H1 (cell line): ENCODE measurements around the gene UBE3A. TPM values are rescaled to one million over a fixed set of nuclear protein-coding genes. Genes with fewer than 3 reads are reported as not detected.

Experiments
- CTCF ChIA-PET: fragments of 300-600 bp; sonication (Branson Sonifier 250); formaldehyde crosslinking; loops from one replicate; lab custom pipeline; 2021; ENCODE audit not compliant: partially characterized antibody; lab: Charles Lee
- POLR2A ChIA-PET: fragments of 300-600 bp; sonication (Branson Sonifier 250); formaldehyde crosslinking; loops from one replicate; lab custom pipeline; 2021; ENCODE audit warnings: inconsistent platforms; ENCODE audit not compliant: partially characterized antibody; lab: Charles Lee
- DNase-seq, 2 experiments: peaks; one replicate each; pipeline versions ENCODE4 v3.0.0 to v3.0.0-alpha.2; 2010 to 2022; ENCODE audit warnings: low spot score in 2 of 2, low read depth in 1 of 2, mixed read lengths in 1 of 2
- FAIRE-seq: peaks from 2 replicates; lab custom pipeline; 2011; peaks lifted over from hg19 to GRCh38; lab: Jason Lieb, UNC
- H2AFZ ChIP-seq: 2 replicates; pipeline ENCODE4 v1.8.1; 2012; ENCODE audit warnings: low read length, inconsistent platforms
- H2AK5ac ChIP-seq: 2 replicates; pipeline ENCODE4 v1.6.1; 2013; ENCODE audit warnings: low read depth, low read length
- H2BK120ac ChIP-seq: replicated peaks from 2 replicates; pipeline ENCODE3; 2013; ENCODE audit warnings: low read depth, low read length, inconsistent platforms
- H2BK12ac ChIP-seq: 2 replicates; pipeline ENCODE4 v1.6.1; 2013; ENCODE audit warnings: low read depth, low read length
- H2BK15ac ChIP-seq: 2 replicates; pipeline ENCODE4 v1.6.1; 2013; ENCODE audit warnings: low read length
- H2BK20ac ChIP-seq: 2 replicates; pipeline ENCODE4 v1.6.1; 2013; ENCODE audit warnings: low read length
- H2BK5ac ChIP-seq: 2 replicates; pipeline ENCODE4 v1.6.1; 2013; ENCODE audit warnings: low read depth, low read length
- H3K14ac ChIP-seq: 2 replicates; pipeline ENCODE4 v1.6.1; 2013; ENCODE audit warnings: inconsistent platforms; ENCODE audit not compliant: insufficient read length
- H3K18ac ChIP-seq: 2 replicates; pipeline ENCODE4 v1.6.1; 2013; ENCODE audit warnings: low read length; ENCODE audit errors: extremely low read depth
- H3K23ac ChIP-seq: 2 replicates; pipeline ENCODE4 v1.6.1; 2013; ENCODE audit warnings: inconsistent platforms; ENCODE audit not compliant: insufficient read length
- H3K23me2 ChIP-seq: 2 replicates; pipeline ENCODE4 v1.6.1; 2013; ENCODE audit warnings: low read depth, low read length
- H3K27ac ChIP-seq: 2 replicates; pipeline ENCODE4 v1.6.1; 2011; ENCODE audit warnings: low read depth, low read length, inconsistent platforms
- H3K27me3 ChIP-seq, 4 experiments: replicated peaks in 1 of 4; 1 replicate in 1 of 4; 2 replicates in 3 of 4; pipeline versions ENCODE4 v1.6.1 to v1.8.1; 2011 to 2013; ENCODE audit warnings: low read length in 3 of 4, mild to moderate bottlenecking in 3 of 4, inconsistent platforms in 2 of 4, mixed read lengths in 2 of 4, moderate library complexity in 1 of 4; ENCODE audit not compliant: control insufficient read depth in 3 of 4, insufficient read depth in 3 of 4; ENCODE audit errors: extremely low read depth in 1 of 4
- H3K36me3 ChIP-seq, 4 experiments: 2 replicates each; pipeline versions ENCODE4 v1.6.1 to v1.8.1; 2011 to 2013; ENCODE audit warnings: mild to moderate bottlenecking in 4 of 4, low read length in 3 of 4, moderate library complexity in 2 of 4, control low read depth in 1 of 4, inconsistent platforms in 1 of 4; ENCODE audit not compliant: insufficient read depth in 4 of 4, control insufficient read depth in 2 of 4
- H3K4ac ChIP-seq: replicated peaks from 2 replicates; pipeline ENCODE3; 2013; ENCODE audit warnings: low read length, low read depth, mixed read lengths, inconsistent platforms; ENCODE audit not compliant: insufficient read length
- H3K4me1 ChIP-seq, 4 experiments: replicated peaks in 1 of 4; 1 replicate in 1 of 4; 2 replicates in 3 of 4; pipeline versions ENCODE4 v1.6.1 to v1.8.1; 2011 to 2013; ENCODE audit warnings: low read length in 3 of 4, inconsistent platforms in 2 of 4, mixed read lengths in 1 of 4; ENCODE audit not compliant: insufficient read depth in 4 of 4, control insufficient read depth in 3 of 4
- H3K4me2 ChIP-seq, 2 experiments: 2 replicates each; pipeline versions ENCODE4 v1.6.1 to v1.8.1; 2011 to 2013; ENCODE audit warnings: low read depth in 2 of 2, low read length in 2 of 2, control low read depth in 1 of 2, inconsistent platforms in 1 of 2, mild to moderate bottlenecking in 1 of 2; ENCODE audit not compliant: insufficient read depth in 1 of 2
- H3K4me3 ChIP-seq, 4 experiments: fragments of 200-600, 300-600 bp in 1 of 4; sonication (generic), shearing (Covaris generic), sonication (Bioruptor Twin) in 1 of 4; 2 replicates each; pipeline versions ENCODE4 v1.5.1 to v1.8.1; 2011 to 2016; ENCODE audit warnings: low read length in 4 of 4, low read depth in 3 of 4, control low read depth in 2 of 4, inconsistent platforms in 2 of 4, mild to moderate bottlenecking in 2 of 4, mixed read lengths in 1 of 4, moderate library complexity in 1 of 4; ENCODE audit not compliant: insufficient read depth in 2 of 4; ENCODE audit errors: extremely low read depth in 1 of 4
- H3K56ac ChIP-seq: replicated peaks from 2 replicates; pipeline ENCODE3; 2013; ENCODE audit warnings: low read depth, mild to moderate bottlenecking, mixed read lengths, low read length, inconsistent platforms; ENCODE audit not compliant: insufficient read length
- H3K79me1 ChIP-seq: 2 replicates; pipeline ENCODE4 v1.6.1; 2013; ENCODE audit warnings: low read depth, low read length, control low read depth
- H3K79me2 ChIP-seq, 2 experiments: 2 replicates each; pipeline versions ENCODE4 v1.6.1 to v1.8.1; 2012 to 2013; ENCODE audit warnings: low read length in 2 of 2, mild to moderate bottlenecking in 2 of 2, inconsistent platforms in 1 of 2; ENCODE audit not compliant: insufficient read depth in 2 of 2, control insufficient read depth in 1 of 2
- H3K9ac ChIP-seq, 4 experiments: replicated peaks in 1 of 4; 1 replicate in 1 of 4; 2 replicates in 3 of 4; pipeline versions ENCODE4 v1.6.1 to v1.8.1; 2011 to 2013; ENCODE audit warnings: low read depth in 3 of 4, low read length in 3 of 4, control low read depth in 2 of 4, mild to moderate bottlenecking in 2 of 4, moderate library complexity in 2 of 4, inconsistent platforms in 1 of 4; ENCODE audit errors: extremely low read depth in 1 of 4
- H3K9me3 ChIP-seq, 2 experiments: 2 replicates each; pipeline versions ENCODE4 v1.6.1 to v1.8.1; 2012 to 2013; ENCODE audit warnings: mild to moderate bottlenecking in 2 of 2, moderate library complexity in 2 of 2, control low read depth in 1 of 2, inconsistent platforms in 1 of 2, low read depth in 1 of 2, low read length in 1 of 2, mixed read lengths in 1 of 2; ENCODE audit not compliant: insufficient read depth in 2 of 2
- H4K20me1 ChIP-seq, 2 experiments: replicated peaks in 1 of 2; 2 replicates each; pipeline versions ENCODE3 to v1.8.1; 2011 to 2013; ENCODE audit warnings: inconsistent platforms in 2 of 2, low read length in 2 of 2, mild to moderate bottlenecking in 1 of 2; ENCODE audit not compliant: insufficient read depth in 2 of 2, control insufficient read depth in 1 of 2
- H4K5ac ChIP-seq: 2 replicates; pipeline ENCODE4 v1.6.1; 2013; ENCODE audit warnings: low read length, low read depth, mixed read lengths, inconsistent platforms; ENCODE audit not compliant: insufficient read length
- H4K8ac ChIP-seq: 2 replicates; pipeline ENCODE4 v1.8.0; 2013; ENCODE audit warnings: mild to moderate bottlenecking, moderate library complexity, low read length, inconsistent platforms; ENCODE audit not compliant: insufficient read depth; ENCODE audit errors: extremely low read depth
- H4K91ac ChIP-seq: replicated peaks from 2 replicates; pipeline ENCODE3; 2013; ENCODE audit warnings: low read length, mixed read lengths, inconsistent platforms; ENCODE audit not compliant: insufficient read length
- BRCA1 ChIP-seq: IDR thresholded peaks from 2 replicates; pipeline ENCODE4 v1.6.1; 2012; ENCODE audit warnings: low read depth, low read length, improper control_type of control experiment
- CBX8 ChIP-seq: fragments of 300-800, 300-1000 bp; sonication (generic); IDR thresholded peaks from 2 replicates; pipeline ENCODE4 v1.7.1; 2016; ENCODE audit warnings: low read depth, low read length, borderline replicate concordance
- CHD2 ChIP-seq: IDR thresholded peaks from 2 replicates; pipeline ENCODE4 v1.6.1; 2012; ENCODE audit warnings: low read length, improper control_type of control experiment
- CTCF ChIP-seq, 3 experiments: IDR thresholded peaks; 1 replicate in 2 of 3; 2 replicates in 1 of 3; pipeline versions ENCODE4 v1.5.1 to v1.6.1; 2011; ENCODE audit warnings: low read length in 3 of 3, mild to moderate bottlenecking in 3 of 3, inconsistent platforms in 2 of 3, low read depth in 1 of 3, moderate library complexity in 1 of 3; ENCODE audit not compliant: insufficient read depth in 1 of 3; ENCODE audit errors: control extremely low read depth in 1 of 3
- EGR1 ChIP-seq: IDR thresholded peaks from 2 replicates; pipeline ENCODE4 v1.6.1; 2011; ENCODE audit warnings: low read depth, low read length, borderline replicate concordance
- GTF2F1 ChIP-seq: IDR thresholded peaks from 2 replicates; pipeline ENCODE4 v1.6.1; 2012; ENCODE audit warnings: low read depth, low read length, improper control_type of control experiment, borderline replicate concordance
- HDAC2 ChIP-seq, 2 experiments: fragments of 300-600 bp in 1 of 2; sonication (generic) in 1 of 2; IDR thresholded peaks; 2 replicates each; pipeline ENCODE4 v1.6.1; 2011 to 2012; ENCODE audit warnings: low read depth in 2 of 2, low read length in 2 of 2, mild to moderate bottlenecking in 2 of 2, moderate library complexity in 2 of 2, borderline replicate concordance in 1 of 2, inconsistent platforms in 1 of 2
- JUN ChIP-seq: IDR thresholded peaks from 2 replicates; pipeline ENCODE4 v1.6.1; 2011; ENCODE audit warnings: low read depth, mild to moderate bottlenecking, improper control_type of control experiment, low read length
- RXRA ChIP-seq: IDR thresholded peaks from 2 replicates; pipeline ENCODE4 v1.6.1; 2011; ENCODE audit warnings: low read depth, mild to moderate bottlenecking, low read length, moderate library complexity; ENCODE audit not compliant: insufficient read depth
- SAP30 ChIP-seq: fragments of 300-600 bp; sonication (generic); IDR thresholded peaks from 2 replicates; pipeline ENCODE4 v1.7.1; 2012; ENCODE audit warnings: low read length, moderate library complexity, mild to moderate bottlenecking, inconsistent platforms; ENCODE audit not compliant: insufficient read depth, insufficient replicate concordance
- SUZ12 ChIP-seq: fragments of 200-600 bp; sonication (generic); IDR thresholded peaks from 2 replicates; pipeline ENCODE4 v1.6.1; 2012; ENCODE audit warnings: mild to moderate bottlenecking, inconsistent platforms, low read length, moderate library complexity, mixed read lengths
- WGBS, 2 experiments: shearing (Covaris generic) in 1 of 2; methylation state at CpG; one replicate each; pipeline versions ENCODE4 v1.1.6 to v1.1.7; 2013 to 2015; ENCODE audit warnings: low lambda C conversion rate in 2 of 2, mixed read lengths in 2 of 2, inconsistent platforms in 1 of 2, low coverage in 1 of 2, missing lambda C conversion rate in 1 of 2; ENCODE audit not compliant: insufficient replicate concordance in 2 of 2, insufficient coverage in 1 of 2, insufficient read length in 1 of 2; ENCODE audit errors: extremely low coverage in 1 of 2, missing lambda C conversion rate in 1 of 2; 5-methylcytosine and 5-hydroxymethylcytosine counted together
- polyA plus RNA-seq, 7 experiments: library from polyadenylated mRNA; depleted of rRNA in 3 of 7; stranded (reverse) in 5 of 7; unstranded in 2 of 7; fragments of >200 nt in 5 of 7; fragments of 200-250 nt in 2 of 7; gene quantifications; 1 replicate in 5 of 7; 2 replicates in 1 of 7; 4 replicates in 1 of 7; pipeline versions ENCODE4 v1.2.1 to v1.2.3, GENCODE V29; 2011 to 2013; ENCODE audit warnings: missing spikeins in 2 of 7, mixed read lengths in 2 of 7
- total RNA-seq: library from RNA; stranded (reverse); fragmentation: NEBNext Ultra II Directional; extraction: Animal tissue kit (Norgen Biotek cat#: 25700); gene quantifications from 2 replicates; pipeline ENCODE4 v1.2.1, GENCODE V29; 2021

Gene UBE3A
- total and polyA plus RNA-seq, 2 of the 8 experiments (the other 6 are each of a cell fraction or from before 2014, with no cell fraction given) = 13.8 to 110 TPM

- H3K14ac ChIP-seq = no peak overlapping the region
- no peak overlapping the region for H2AFZ ChIP-seq
- no peak overlapping the region for H2BK15ac ChIP-seq
- no peak overlapping the region for H3K4me3 ChIP-seq
- ChIA-PET POLR2A (interaction anchor here (1.2 kb wide), 1 partner anchor 9 kb away, joined by 4 read pairs; no protein-coding TSS in a partner anchor), CTCF (interaction anchor here (0.9 kb wide), 1 partner anchor 66 kb away, joined by 4 read pairs; no protein-coding TSS in a partner anchor)
- no peak overlapping the region for H3K56ac ChIP-seq
- no peak overlapping the region for H4K8ac ChIP-seq
- H3K18ac ChIP-seq = no peak overlapping the region
- no peak overlapping the region for H2BK20ac ChIP-seq
- FAIRE-seq (no peak), DNase-seq (no peak)
- H4K20me1 ChIP-seq = no peaks in the 10 kb centered on the region
- H3K27ac ChIP-seq = no peak overlapping the region
- no peaks in the 10 kb centered on the region for H3K23me2 ChIP-seq
- no peak overlapping the region for H3K9ac ChIP-seq
- no peak overlapping the region for H3K23ac ChIP-seq
- H3K79me2 ChIP-seq = no peaks in the 10 kb centered on the region
- 87% methylated on average over 2 of the region's 2 CpGs; no CpG with 5 or more reads in 1 of the 2 experiments for WGBS, 2 experiments
- H3K9me3 ChIP-seq = no peaks in the 10 kb centered on the region; a peak in 1 of 4 replicates
- no peak overlapping the region for H3K4me2 ChIP-seq
- no peak overlapping the region for H2BK12ac ChIP-seq
- H4K91ac ChIP-seq = no peak overlapping the region
- H4K5ac ChIP-seq = no peak overlapping the region
- H2BK120ac ChIP-seq = no peak overlapping the region
- H3K4ac ChIP-seq = no peak overlapping the region
- no peaks in the 10 kb centered on the region for H3K27me3 ChIP-seq
- H3K79me1 ChIP-seq = no peaks in the 10 kb centered on the region
- H3K36me3 ChIP-seq = peaks cover 0 to 13% (median 1%) of the 10 kb centered on the region in 4 experiments; a peak in 4 of 8 replicates
- H2BK5ac ChIP-seq = no peak overlapping the region
- peaks cover 0 to 2% (median 0%) of the 10 kb centered on the region in 4 experiments; a peak in 4 of 7 replicates for H3K4me1 ChIP-seq
- H2AK5ac ChIP-seq = no peak overlapping the region
- TF ChIP-seq SAP30 (no peak), JUN (no peak), CBX8 (no peak), GTF2F1 (no peak), EGR1 (no peak), RXRA (no peak), SUZ12 (no peak), CTCF (IDR thresholded peaks at IDR 0.05; ENCODE audit: control extremely low read depth in 1 of 3, insufficient read depth in 1 of 3, low read depth in 1 of 3, low read length in 3 of 3) (no peak), HDAC2 (IDR thresholded peaks at IDR 0.05; ENCODE audit: borderline replicate concordance in 1 of 2, low read depth in 2 of 2, low read length in 2 of 2) (no peak), BRCA1 (no peak), CHD2 (no peak)
Measured at GRCh38 chr15:25333049-25333448, 105.8 kb downstream of the UBE3A start.
